ENCODE results near the gene RIPK1.
"Not testable (repeated sequence)": the region's sequence is repeated elsewhere in the genome, so short reads cannot be mapped to it uniquely, and the experiment has no call there.

Gene RIPK1

DNA sequence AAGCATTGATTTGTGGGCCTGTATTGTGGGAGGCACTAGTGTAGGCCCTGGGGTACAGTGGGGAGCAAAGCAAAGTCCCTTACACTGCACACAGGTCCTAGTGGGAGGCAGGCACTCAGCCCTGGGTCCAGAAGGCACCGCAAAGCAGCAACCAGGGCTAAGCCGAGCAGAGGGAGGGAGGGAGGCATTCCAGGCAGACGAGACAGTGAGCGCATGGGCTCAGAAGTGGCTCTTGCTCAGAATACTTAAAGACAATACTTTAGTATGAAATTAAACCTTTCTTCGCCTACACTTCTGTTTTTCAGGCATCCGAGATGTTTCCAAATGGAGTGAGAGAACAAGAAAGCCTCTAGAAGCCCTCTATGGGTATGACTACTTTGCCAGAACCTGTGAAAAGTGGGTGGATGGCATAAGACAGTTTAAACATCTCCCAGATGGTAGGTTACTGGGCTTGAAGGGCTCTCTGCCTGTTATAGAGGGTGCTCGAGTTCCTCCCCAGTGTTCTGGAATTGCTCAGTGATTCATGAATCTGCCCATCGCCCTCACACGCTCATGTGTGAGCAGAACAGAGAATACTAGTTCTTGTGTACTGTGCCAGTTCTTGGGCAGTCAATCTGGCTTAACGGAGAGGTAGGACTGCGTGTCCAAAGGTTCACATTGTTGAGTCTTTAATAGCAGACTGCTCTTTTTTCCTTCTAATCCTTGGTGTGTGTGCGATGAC lies 68.9 kb downstream of the RIPK1 start:
- DNase-seq = no peak

DNA sequence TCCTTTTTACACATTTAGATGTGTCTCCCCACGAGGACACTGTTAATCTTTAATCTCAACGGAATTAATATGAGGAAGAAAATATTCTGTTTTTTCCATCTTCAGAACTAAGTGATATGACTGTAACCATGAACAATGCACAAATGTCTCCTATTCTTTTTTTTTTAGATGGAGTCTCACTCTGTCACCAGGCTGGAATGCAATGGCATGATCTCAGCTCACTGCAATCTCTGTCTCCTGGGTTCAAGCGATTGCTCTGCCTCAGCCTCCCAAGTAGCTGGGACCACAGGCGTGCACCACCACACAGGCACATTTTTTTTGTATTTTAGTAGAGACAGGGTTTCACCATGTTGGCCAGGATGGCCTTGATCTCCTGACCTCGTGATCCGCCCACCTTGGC lies 69.6 kb downstream of the RIPK1 start:
- DNase-seq = not testable (repeated sequence)

- DNase-seq = no peak
Observed at GRCh38 chr6:3138341-3138740, 70.0 kb downstream of the RIPK1 start.

GRCh38 chr6:3139090-3139903 lies 71.0 kb downstream of the RIPK1 start:
- DNase-seq = peak; percentile 85

- DNase-seq = no peak
Observed at GRCh38 chr6:3140201-3140600, 71.9 kb downstream of the RIPK1 start.

DNA sequence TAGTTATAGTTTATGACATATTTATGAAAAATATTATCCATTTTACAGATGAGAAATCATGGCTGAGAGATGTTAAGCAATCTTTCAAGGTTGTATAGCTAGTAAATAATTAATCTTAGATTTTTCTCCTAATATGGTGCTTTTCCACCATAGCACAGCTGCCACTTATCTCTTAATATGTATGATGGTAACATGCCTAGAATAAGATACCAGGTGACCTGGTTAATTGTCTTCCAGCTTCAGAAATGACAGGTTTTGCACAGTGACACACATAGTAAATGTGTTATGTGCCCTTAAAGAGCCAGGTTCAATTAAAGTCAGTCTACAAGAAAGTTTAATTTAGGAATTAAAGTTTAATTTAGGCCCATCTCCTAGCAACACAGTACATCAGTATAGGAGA lies 74.2 kb downstream of the RIPK1 start:
- no peak for DNase-seq

DNA sequence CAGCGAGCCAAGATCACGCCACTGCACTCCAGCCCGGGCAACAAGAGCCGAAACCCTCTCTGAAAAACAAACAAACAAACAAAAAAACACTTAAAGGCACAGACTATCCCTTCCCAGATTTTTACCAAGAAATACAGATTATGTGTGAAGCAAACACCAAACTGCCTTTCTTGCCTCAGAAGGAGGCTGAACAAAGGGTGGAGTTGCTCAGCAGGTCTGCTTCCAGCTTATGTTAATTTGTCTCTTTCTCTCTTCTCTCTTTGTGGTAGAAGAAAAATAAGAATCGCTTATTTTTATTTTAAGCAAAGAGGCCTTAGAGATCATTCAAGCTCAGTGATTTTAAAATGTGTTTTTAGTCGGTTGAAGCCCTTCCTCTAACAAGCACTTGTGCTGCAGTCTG lies 74.9 kb downstream of the RIPK1 start:
- no peak for DNase-seq

GRCh38 chr6:3144571-3144970 lies 76.3 kb downstream of the RIPK1 start:
- no peak for DNase-seq

DNA sequence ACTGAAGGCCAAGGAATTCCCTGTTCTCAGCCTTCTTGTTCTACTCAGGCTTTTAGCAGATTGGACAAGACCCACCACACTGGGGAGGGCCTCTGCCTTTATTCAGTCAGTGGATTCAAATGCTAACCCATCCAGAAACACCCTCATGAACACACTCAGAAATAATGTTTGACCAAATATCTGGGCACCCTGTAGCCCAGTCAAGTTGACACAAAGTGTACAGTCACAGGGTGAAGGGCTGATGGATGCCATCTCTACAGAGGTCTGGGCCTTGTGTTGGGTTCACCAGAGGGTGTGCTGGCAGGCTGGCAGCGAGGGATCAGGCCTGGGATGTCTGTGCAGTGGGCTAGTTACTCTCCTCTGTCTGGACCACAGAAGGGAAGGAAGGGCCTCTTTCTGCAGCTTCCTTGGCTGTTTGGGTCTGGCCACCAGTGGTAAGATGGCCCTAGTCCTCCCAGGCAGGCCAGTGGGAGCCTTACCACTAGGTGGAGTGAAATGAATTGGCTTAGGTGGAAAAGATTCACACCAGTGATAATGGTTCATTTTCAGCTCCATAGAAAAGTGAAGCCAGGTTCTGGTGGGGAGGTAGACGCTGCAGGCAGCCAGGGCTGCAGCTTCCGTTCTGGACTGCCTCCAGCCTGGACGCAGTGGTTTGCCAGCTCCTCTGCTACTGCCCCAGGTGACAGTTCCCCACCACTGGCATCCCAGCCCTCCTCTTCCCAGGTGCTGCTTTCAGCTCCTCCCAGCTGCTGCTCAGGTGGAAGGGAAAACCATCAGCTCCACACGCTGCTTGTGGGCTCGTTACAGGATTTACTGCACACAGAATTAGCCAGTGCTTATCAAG lies 79.8 kb downstream of the RIPK1 start:
- no peak for DNase-seq

DNA sequence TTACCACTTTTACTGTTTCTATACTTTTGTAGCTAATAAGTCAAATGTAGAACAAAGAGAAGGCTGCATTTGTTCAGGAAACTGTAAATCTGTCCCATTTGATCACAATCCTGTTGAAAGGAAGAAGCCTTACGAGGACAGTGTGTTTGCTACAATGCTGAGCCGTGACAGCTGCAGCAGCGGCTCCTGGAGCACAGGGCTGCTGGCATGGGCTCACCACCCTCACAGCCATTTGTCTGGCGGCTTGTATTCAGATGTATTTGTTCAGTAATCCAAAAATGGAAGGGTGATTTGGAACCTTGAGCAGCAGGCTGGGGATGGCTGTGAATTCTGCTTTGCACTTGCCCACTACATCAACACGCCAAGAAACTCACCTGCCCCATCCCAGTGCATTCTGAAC lies 83.4 kb downstream of the RIPK1 start:
- no peak for DNase-seq

DNA sequence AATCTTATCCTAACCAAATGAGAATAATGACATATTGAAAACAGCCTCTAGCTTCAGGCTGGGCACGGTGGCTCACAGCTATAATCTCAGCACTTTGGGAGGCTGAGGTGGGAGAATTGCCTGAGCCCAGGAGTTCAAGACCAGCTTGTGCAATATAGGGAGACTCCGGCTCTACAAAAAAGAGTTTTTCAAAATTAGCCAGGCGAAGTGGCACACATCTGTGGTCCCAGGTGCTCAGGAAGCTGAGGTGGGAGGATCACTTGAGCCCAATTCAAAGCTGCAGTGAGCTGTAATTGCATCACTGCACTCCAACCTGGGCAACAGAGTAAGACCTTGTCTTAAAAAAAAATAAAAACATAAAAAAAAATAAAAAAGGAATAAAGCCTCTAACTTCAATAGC lies 84.4 kb downstream of the RIPK1 start:
- no peak for DNase-seq

DNA sequence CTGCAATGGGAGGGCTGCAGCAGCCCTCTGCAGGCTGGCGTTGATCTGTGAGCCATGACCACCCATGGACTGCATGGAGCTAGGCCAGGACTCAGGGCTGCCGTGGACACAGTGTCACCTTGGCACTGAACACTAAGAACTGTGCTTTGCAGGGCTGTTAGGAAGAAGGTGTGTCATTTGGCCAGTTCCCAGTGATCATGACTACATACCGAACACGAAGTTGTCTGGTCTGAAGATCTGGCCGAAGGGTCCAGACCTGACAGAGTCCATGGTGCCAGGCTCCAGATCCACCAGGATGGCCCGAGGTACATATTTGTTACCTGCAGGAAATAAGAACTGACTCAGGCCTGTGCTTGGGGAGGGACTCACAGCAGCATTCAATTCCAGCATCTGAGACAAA lies 87.1 kb downstream of the RIPK1 start:
- DNase-seq = not testable (repeated sequence)

- not testable (repeated sequence) for DNase-seq
Observed at GRCh38 chr6:3156184-3157130, 88.2 kb downstream of the RIPK1 start.

GRCh38 chr6:3157131-3157933 lies 89.0 kb downstream of the RIPK1 start, which contains the start of gene TUBB2A:
TSS of gene TUBB2A (minus strand) at chr6:3157544. CDS start at chr6:3157463, 81 bp downstream.
- peak; percentile 22 for DNase-seq

GRCh38 chr6:3159805-3160781 lies 91.8 kb downstream of the RIPK1 start:
- DNase-seq = peak; percentile 31

DNA sequence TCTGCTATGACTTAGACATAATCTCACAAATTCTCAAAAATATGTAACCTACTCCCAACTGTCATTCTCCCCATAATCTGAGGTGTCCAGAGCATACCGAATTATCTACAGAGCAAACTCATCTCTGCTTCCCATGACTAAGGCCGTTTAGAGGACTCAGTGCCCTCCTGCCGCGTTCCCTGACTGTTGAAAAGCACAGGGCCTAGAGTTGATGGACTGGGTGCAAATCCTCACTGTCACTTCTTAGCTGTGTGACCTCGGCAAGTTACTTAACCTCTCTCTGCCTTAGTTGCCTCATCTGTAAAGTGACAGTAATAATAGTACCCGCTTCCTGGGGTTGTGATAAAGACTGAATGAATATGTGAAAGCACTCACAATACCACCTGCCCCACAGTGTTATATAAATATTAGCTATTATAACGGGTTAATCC lies 93.8 kb downstream of the RIPK1 start:
- DNase-seq = no peak

- DNase-seq = peak; percentile 55
Observed at GRCh38 chr6:3162565-3163247, 94.4 kb downstream of the RIPK1 start.

GRCh38 chr6:3163248-3163594 lies 94.9 kb downstream of the RIPK1 start:
- no peak for DNase-seq

DNA sequence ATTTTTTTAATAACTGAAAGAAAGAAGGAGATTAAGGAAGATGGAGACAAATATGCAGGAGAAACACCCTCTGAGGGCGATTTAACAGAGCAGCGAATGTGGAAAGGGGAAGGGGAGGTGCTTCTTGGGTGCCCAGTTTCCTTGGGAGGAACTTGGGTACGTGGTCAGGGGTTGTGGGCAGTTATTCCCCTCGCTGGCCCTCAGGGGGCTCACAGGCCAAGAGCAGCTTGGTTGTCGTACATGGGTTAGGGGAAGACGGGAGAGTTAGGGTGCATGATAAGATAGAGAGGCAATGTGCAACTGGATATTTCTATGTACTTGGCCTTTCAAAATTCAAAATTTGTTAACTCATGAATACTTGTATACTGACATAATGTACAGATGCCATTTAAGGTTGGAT lies 96.1 kb downstream of the RIPK1 start:
- no peak for DNase-seq
